Vagina (tissue), 2 donors: Measurements from ENCODE around the gene CCT8L2.
"Not testable (repeated sequence)": the region's sequence is repeated elsewhere in the genome, so short reads cannot be mapped to it uniquely, and the experiment has no call there.

ENCODE experiments used
- CTCF ChIP-seq, 3 experiments: fragments of 450-650 bp in 2 of 3; fragments of 200-600 bp in 1 of 3; sonication (generic) in 1 of 3; IDR thresholded peaks; one replicate each; pipeline ENCODE4 v1.5.1; 2017 to 2019; ENCODE audit warnings: antibody characterized with exemption in 3 of 3, mild to moderate bottlenecking in 2 of 3, moderate library complexity in 2 of 3
- POLR2A ChIP-seq, 2 donors: fragments of 450-650 bp; IDR thresholded peaks; one replicate each; pipeline ENCODE4 v1.6.1; 2017; ENCODE audit warnings: antibody characterized with exemption in 2 of 2, mild to moderate bottlenecking in 2 of 2, moderate library complexity in 2 of 2
- POLR2AphosphoS5 ChIP-seq, 2 donors: sonication (generic); formaldehyde crosslinking; IDR thresholded peaks; one replicate each; pipeline ENCODE4 v1.9.0; 2017; ENCODE audit warnings: antibody characterized with exemption in 2 of 2, mild to moderate bottlenecking in 2 of 2, low read depth in 1 of 2; ENCODE audit not compliant: insufficient read depth in 1 of 2

- TF ChIP-seq CTCF (IDR thresholded peaks at IDR 0.05); POLR2AphosphoS5 (IDR thresholded peaks at IDR 0.05; ENCODE audit: insufficient read depth in 1 of 2, low read depth in 1 of 2); POLR2A (IDR thresholded peaks at IDR 0.05): not testable (repeated sequence)
Measured at GRCh38 chr22:16628476-16628875, 35.9 kb upstream of the CCT8L2 start.
